Heart left ventricle (tissue), 16 donors: Measurements from ENCODE around the gene LPAR6. TPM values are rescaled to one million over a fixed set of nuclear protein-coding genes. Genes with fewer than 3 reads are reported as not detected.

Experiments used
- ATAC-seq, 4 donors: fragments of 200-7000 bp; cut with Tn5 transposase; one replicate each; pipeline ENCODE4 v1.9.1; 2020 to 2022; ENCODE audit warnings: moderate library complexity in 4 of 4, mild to moderate bottlenecking in 3 of 4, moderate number of reproducible peaks in 1 of 4
- DNase-seq, 5 donors: peaks; one replicate each; pipeline ENCODE4 v3.0.0-alpha.2; 2020
- H3K27ac ChIP-seq, 12 donors: fragments of 200-600 bp; sonication (generic) in 4 of 12; one replicate each; pipeline versions ENCODE4 v1.5.0 to v1.8.0; 2016 to 2022; ENCODE audit warnings: mild to moderate bottlenecking in 2 of 12
- H3K27me3 ChIP-seq, 9 donors: fragments of 200-600 bp; sonication (generic) in 2 of 9; one replicate each; pipeline versions ENCODE4 v1.5.1 to v1.8.0; 2016 to 2022; ENCODE audit warnings: mild to moderate bottlenecking in 3 of 9
- H3K36me3 ChIP-seq, 9 donors: fragments of 200-600 bp; sonication (generic) in 2 of 9; one replicate each; pipeline versions ENCODE4 v1.5.0 to v1.8.0; 2018 to 2022; ENCODE audit warnings: mild to moderate bottlenecking in 2 of 9
- H3K4me1 ChIP-seq, 12 donors: fragments of 200-600 bp; sonication (generic) in 4 of 12; one replicate each; pipeline versions ENCODE4 v1.5.0 to v1.8.0; 2016 to 2022; ENCODE audit warnings: mild to moderate bottlenecking in 3 of 12
- H3K4me3 ChIP-seq, 12 donors: fragments of 200-600 bp; sonication (generic) in 4 of 12; one replicate each; pipeline versions ENCODE4 v1.5.0 to v1.8.0; 2017 to 2022; ENCODE audit warnings: mild to moderate bottlenecking in 9 of 12, moderate library complexity in 4 of 12
- H3K9me3 ChIP-seq, 12 donors: fragments of 200-600 bp; sonication (generic) in 4 of 12; one replicate each; pipeline versions ENCODE4 v1.5.0 to v1.8.0; 2016 to 2022; ENCODE audit warnings: mild to moderate bottlenecking in 1 of 12
- POLR2A ChIP-seq, 2 donors: fragments of 450-650 bp; IDR thresholded peaks; one replicate each; pipeline ENCODE4 v1.6.1; 2017; ENCODE audit warnings: antibody characterized with exemption in 2 of 2, mild to moderate bottlenecking in 2 of 2, moderate library complexity in 2 of 2
- WGBS, 4 donors: extraction: QIAGEN DNeasy Blood & Tissue Kit in 2 of 4; methylation state at CpG; one replicate each; pipeline versions ENCODE4 v1.1.5 to v1.1.7; 2013 to 2018; 5-methylcytosine and 5-hydroxymethylcytosine counted together
- intact Hi-C, 10 donors: fragments of 100-400 bp; cut with DNase I; formaldehyde crosslinking; loops; one replicate each; pipeline versions ENCODE4 v1.11.1 to v1.14.2; 2022
- polyA plus RNA-seq, 2 donors: library from polyadenylated mRNA; stranded (reverse); fragments of 200-250 nt; gene quantifications; one replicate each; pipeline ENCODE4 v1.2.3, GENCODE V29; 2013
- total RNA-seq, 9 donors: library from RNA; depleted of rRNA in 2 of 9; stranded (reverse); fragments of >200 nt in 2 of 9; fragmentation: NEBNext Ultra II Directional in 3 of 9; extraction: Animal tissue kit (Norgen Biotek cat#: 25700) in 3 of 9; gene quantifications; one replicate each; pipeline versions ENCODE4 v1.1.0 to v1.2.4, GENCODE V29; 2016 to 2023
- TF ChIP-seq, protein P1 (sequence below), 12 donors: fragments of 200-600 bp; sonication (generic) in 4 of 12; IDR thresholded peaks; one replicate each; pipeline versions ENCODE4 v1.5.0 to v1.8.0; 2018 to 2022; ENCODE audit warnings: antibody characterized with exemption in 12 of 12, mild to moderate bottlenecking in 5 of 12
- donor health status: ischemic (EF 13 %, LVEDD 7.1; RV severe dilation, severe dysfunction).
- donor health status: healthy with polysubstance abuse.
- donor health status: DM: no; HTN: yes; CAD: no.
- donor health status: DM: no; HTN: no; CAD: no.
- donor health status: ischemic (EF 25% LVEDD 6.9; RV normal size, moderate dysfunction).
- donor health status: ischemic (EF 25% LVEDD 5.7; RV mildly dilated, moderate dysfunction).
- donor health status: healthy.
- donor health status: DM: yes; HTN: yes; CAD: no.
- donor health status: ischemic (EF 35%, LVEDD 5.7; RV mildly dilated, moderate dysfunction).
- donor health status: nonischemic (EF 11% LVEDD 7.7; RV severe dilation, severe dysfunction).
- donor health status: DM: yes; HTN: yes; CAD: no.
- donor health status: PGD.
- donor health status: ischemic (EF 29% LVEDD 5.4; RV normal size, mild dysfunction).
- donor health status: nonischemic (EF 23%, LVEDD 6.1; RV moderate dilation, normal function).

Gene LPAR6
- total and polyA plus RNA-seq, 11 donors = 6.7 to 47.9 (median 16.6) TPM

DNA sequence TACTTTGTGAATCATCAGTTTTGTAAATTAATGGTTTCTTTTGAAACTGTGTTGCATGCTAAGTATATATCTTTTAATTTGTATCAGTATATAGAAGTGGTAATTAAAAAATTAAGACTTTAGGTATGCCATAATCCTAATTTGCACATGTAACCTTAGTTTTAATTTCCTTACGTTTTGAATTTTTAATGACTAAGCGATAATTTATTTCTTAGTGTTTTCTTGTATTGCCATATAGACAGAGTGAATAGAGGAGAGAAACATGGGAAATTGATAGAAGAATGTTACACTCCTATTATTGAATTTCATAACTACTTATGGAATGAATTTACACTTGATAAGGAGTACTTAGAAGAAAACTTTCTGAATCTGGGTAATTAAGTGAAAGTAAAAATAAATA lies 29.5 kb downstream of the LPAR6 start:
- no peak for TF ChIP-seq POLR2A (IDR thresholded peaks at IDR 0.05)
- TF ChIP-seq, protein P1, sequence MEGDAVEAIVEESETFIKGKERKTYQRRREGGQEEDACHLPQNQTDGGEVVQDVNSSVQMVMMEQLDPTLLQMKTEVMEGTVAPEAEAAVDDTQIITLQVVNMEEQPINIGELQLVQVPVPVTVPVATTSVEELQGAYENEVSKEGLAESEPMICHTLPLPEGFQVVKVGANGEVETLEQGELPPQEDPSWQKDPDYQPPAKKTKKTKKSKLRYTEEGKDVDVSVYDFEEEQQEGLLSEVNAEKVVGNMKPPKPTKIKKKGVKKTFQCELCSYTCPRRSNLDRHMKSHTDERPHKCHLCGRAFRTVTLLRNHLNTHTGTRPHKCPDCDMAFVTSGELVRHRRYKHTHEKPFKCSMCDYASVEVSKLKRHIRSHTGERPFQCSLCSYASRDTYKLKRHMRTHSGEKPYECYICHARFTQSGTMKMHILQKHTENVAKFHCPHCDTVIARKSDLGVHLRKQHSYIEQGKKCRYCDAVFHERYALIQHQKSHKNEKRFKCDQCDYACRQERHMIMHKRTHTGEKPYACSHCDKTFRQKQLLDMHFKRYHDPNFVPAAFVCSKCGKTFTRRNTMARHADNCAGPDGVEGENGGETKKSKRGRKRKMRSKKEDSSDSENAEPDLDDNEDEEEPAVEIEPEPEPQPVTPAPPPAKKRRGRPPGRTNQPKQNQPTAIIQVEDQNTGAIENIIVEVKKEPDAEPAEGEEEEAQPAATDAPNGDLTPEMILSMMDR (IDR thresholded peaks at IDR 0.05) = no peak
- ATAC-seq (no peak), DNase-seq (no peak)
- Histone ChIP-seq H3K4me1 (peaks cover 0 to 4% (median 0%) of the 10 kb centered on the region in 12 donors), H3K36me3 (peaks cover 0 to 64% (median 46%) of the 10 kb centered on the region in 9 donors), H3K9me3 (no peaks in the 10 kb centered on the region), H3K4me3 (no peak overlapping the region), H3K27me3 (no peaks in the 10 kb centered on the region), H3K27ac (no peak overlapping the region)
- intact Hi-C loops = no loop called here
- 96 to 98% (median 97%) methylated on average over 2 of the region's 2 CpGs for WGBS, 4 donors

DNA sequence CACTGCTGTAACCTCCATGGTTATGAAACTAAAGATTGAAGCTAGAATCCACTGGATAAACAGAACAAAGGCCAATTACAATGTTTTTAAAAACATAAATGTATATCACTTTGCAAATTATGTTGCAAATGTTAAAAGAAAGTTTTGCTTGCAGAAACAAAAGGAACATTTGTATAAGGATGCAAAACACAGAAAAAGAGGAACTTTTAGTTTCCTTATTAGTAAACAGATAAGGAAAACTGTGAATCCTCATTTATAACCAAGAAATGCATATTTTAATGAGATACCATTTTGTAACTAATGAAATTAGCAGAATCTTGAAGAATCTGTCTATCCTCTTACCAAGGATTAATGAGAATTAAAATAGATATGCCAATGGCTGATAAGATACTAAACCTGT lies 32.3 kb downstream of the LPAR6 start:
- TF ChIP-seq, protein P1 (IDR thresholded peaks at IDR 0.05) = no peak
- no peak for TF ChIP-seq POLR2A (IDR thresholded peaks at IDR 0.05)
- no peak overlapping the region for H3K27ac ChIP-seq

DNA sequence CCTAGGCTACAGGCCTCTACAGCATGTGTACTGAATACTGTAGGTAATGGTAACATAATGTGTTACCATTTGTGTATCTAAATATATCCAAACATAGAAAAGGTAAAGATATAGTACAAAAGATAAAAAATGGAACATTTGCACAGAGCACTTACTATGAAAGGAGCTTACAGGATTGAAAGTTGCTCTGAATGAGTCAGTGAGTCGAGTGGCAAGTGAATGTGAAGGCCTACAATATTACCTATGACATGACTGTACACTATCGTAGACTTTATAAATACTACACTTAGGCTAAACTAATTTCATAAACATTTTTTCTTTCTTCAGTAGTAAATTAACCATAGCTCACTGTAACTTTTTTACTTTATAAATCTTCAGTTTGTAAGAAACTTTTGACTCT lies 35.1 kb downstream of the LPAR6 start:
- H3K4me3 ChIP-seq = no peak overlapping the region
- intact Hi-C loops = no loop called here
- DNase-seq (no peak), ATAC-seq (no peak)
- H3K4me1 ChIP-seq = peaks cover 0 to 4% (median 0%) of the 10 kb centered on the region in 12 donors
- H3K27me3 ChIP-seq = no peaks in the 10 kb centered on the region
- WGBS, 4 donors = 94 to 97% (median 94%) methylated on average over 2 of the region's 2 CpGs
- peaks cover 0 to 89% (median 74%) of the 10 kb centered on the region in 9 donors for H3K36me3 ChIP-seq
- TF ChIP-seq, protein P1 (IDR thresholded peaks at IDR 0.05) = no peak
- no peak for TF ChIP-seq POLR2A (IDR thresholded peaks at IDR 0.05)
- H3K9me3 ChIP-seq = peaks cover 0 to 4% (median 0%) of the 10 kb centered on the region in 12 donors
- no peak overlapping the region for H3K27ac ChIP-seq

More for the DNA sequence above, 32.3 kb downstream of the LPAR6 start:
- H3K4me1 ChIP-seq = peaks cover 0 to 4% (median 0%) of the 10 kb centered on the region in 12 donors
- H3K36me3 ChIP-seq = peaks cover 0 to 87% (median 72%) of the 10 kb centered on the region in 9 donors
- no peaks in the 10 kb centered on the region for H3K27me3 ChIP-seq
- no peaks in the 10 kb centered on the region for H3K9me3 ChIP-seq
- no peak for DNase-seq
- no peak overlapping the region for H3K4me3 ChIP-seq
- intact Hi-C loops = no loop called here
- no peak for ATAC-seq

DNA sequence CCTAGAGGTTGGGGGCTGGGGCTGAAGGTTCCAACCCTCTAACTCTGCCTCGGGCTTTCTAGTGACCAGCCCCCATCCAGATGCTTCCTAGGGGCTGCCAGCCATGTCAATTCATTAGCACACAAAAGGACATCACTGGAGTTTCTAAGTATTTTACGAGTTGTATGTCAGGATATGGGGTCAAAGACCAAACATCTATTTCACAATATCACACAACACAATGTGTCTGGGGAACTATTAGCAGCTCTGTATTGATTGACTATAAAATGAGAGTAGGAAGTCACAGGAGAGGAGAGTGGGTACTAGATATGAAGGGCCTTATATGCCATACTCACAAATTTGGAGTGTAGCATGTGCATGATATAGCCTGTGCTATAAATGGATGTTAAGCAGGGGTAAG lies 42.1 kb downstream of the LPAR6 start:
- no peak for DNase-seq
- Histone ChIP-seq H3K27ac (no peak overlapping the region), H3K4me1 (no peaks in the 10 kb centered on the region), H3K27me3 (no peaks in the 10 kb centered on the region), H3K4me3 (no peak overlapping the region), H3K36me3 (peaks cover 0 to 80% (median 50%) of the 10 kb centered on the region in 9 donors), H3K9me3 (peaks cover 0 to 4% (median 0%) of the 10 kb centered on the region in 12 donors)
- TF ChIP-seq POLR2A (IDR thresholded peaks at IDR 0.05) = no peak
- TF ChIP-seq, protein P1 (IDR thresholded peaks at IDR 0.05) = no peak
- ATAC-seq = no peak
- 67 to 76% (median 75%) methylated on average over 2 of the region's 2 CpGs for WGBS, 4 donors
- intact Hi-C loops = no loop called here
